Neuron (in vitro differentiated cells): ENCODE data around the gene NTSR1.
"Not testable (repeated sequence)": the region's sequence is repeated elsewhere in the genome, so short reads cannot be mapped to it uniquely, and the experiment has no call there.

Source experiments
- H2AFZ ChIP-seq: one replicate; pipeline ENCODE4 v1.6.1; 2013; ENCODE audit warnings: low read depth, mild to moderate bottlenecking, inconsistent platforms, low read length, moderate library complexity
- H3K27me3 ChIP-seq: one replicate; pipeline ENCODE4 v1.6.1; 2013; ENCODE audit warnings: low read length; ENCODE audit not compliant: insufficient read depth
- H3K36me3 ChIP-seq: one replicate; pipeline ENCODE4 v1.6.1; 2013; ENCODE audit warnings: low read length; ENCODE audit not compliant: insufficient read depth
- H3K4me1 ChIP-seq: one replicate; pipeline ENCODE4 v1.6.1; 2013; ENCODE audit warnings: low read length; ENCODE audit not compliant: insufficient read depth
- H3K4me3 ChIP-seq: 2 replicates; pipeline ENCODE4 v1.5.1; 2013; ENCODE audit warnings: mild to moderate bottlenecking, low read length, moderate library complexity
- H3K9me3 ChIP-seq: one replicate; pipeline ENCODE4 v1.6.1; 2013; ENCODE audit warnings: low read length

NTSR1 gene

GRCh38 chr20:62678553-62678952 is 30.1 kb upstream of the NTSR1 start:
- H3K36me3 ChIP-seq = no peaks in the 10 kb centered on the region
- H3K9me3 ChIP-seq = peaks cover 5% of the 10 kb centered on the region
- peaks cover 4% of the 10 kb centered on the region for H3K27me3 ChIP-seq
- no peak overlapping the region for H3K4me3 ChIP-seq
- no peaks in the 10 kb centered on the region for H3K4me1 ChIP-seq
- H2AFZ ChIP-seq = no peak overlapping the region

- Histone ChIP-seq H3K9me3 (peaks cover 5% of the 10 kb centered on the region), H3K4me1 (no peaks in the 10 kb centered on the region), H2AFZ (no peak overlapping the region), H3K4me3 (no peak overlapping the region), H3K27me3 (peaks cover 4% of the 10 kb centered on the region), H3K36me3 (no peaks in the 10 kb centered on the region)
Observed at GRCh38 chr20:62679978-62680589, 28.6 kb upstream of the NTSR1 start.

DNA sequence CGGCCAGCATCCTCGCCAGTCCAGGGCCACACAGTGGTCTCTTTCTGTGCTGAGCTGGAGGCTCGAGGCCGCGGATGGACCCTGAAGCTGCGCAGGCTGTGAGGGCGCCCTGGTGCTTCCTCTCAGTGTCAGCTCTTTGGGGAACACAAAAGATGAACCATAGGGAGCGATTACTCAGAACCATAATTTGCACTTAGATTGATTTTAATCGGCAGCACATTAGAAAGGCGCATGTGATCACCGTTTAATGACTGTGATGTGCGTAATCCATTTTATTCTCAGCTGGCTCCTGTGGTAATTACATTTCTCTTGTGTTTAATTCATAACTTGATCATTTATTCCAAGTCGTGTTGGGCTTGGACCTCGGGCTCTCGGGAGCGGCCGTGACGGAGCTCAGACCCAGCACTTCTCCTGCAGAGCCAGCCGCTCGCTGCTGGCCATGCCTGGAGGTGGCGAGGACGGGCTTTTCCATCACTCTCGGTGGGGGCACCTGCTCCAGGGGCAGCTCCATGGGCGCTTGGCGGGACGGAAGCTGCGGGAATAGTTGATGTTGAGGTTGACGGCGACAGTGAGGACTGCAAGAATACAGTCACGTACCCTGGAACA is 25.6 kb upstream of the NTSR1 start:
- Histone ChIP-seq H2AFZ (no peak overlapping the region), H3K36me3 (no peaks in the 10 kb centered on the region), H3K4me1 (peaks cover 12% of the 10 kb centered on the region), H3K4me3 (no peak overlapping the region), H3K27me3 (no peaks in the 10 kb centered on the region), H3K9me3 (peaks cover 5% of the 10 kb centered on the region)

- not testable (repeated sequence) for H3K9me3 ChIP-seq, H3K4me3 ChIP-seq, H2AFZ ChIP-seq
Observed at GRCh38 chr20:62683660-62684322, 24.8 kb upstream of the NTSR1 start.

GRCh38 chr20:62684981-62685380 is 23.7 kb upstream of the NTSR1 start:
- H3K4me3 ChIP-seq = no peak overlapping the region
- H3K4me1 ChIP-seq = peaks cover 12% of the 10 kb centered on the region
- H2AFZ ChIP-seq = no peak overlapping the region
- H3K27me3 ChIP-seq = no peaks in the 10 kb centered on the region
- H3K36me3 ChIP-seq = no peaks in the 10 kb centered on the region
- peaks cover 5% of the 10 kb centered on the region for H3K9me3 ChIP-seq

More at GRCh38 chr20:62683660-62684322, 24.8 kb upstream of the NTSR1 start:
- H3K27me3 ChIP-seq, H3K36me3 ChIP-seq: not testable (repeated sequence)
- peaks cover 12% of the 10 kb centered on the region for H3K4me1 ChIP-seq

- Histone ChIP-seq H3K36me3 (no peaks in the 10 kb centered on the region), H3K27me3 (no peaks in the 10 kb centered on the region), H3K4me3 (no peak overlapping the region), H3K4me1 (peaks cover 12% of the 10 kb centered on the region), H2AFZ (no peak overlapping the region), H3K9me3 (peaks cover 5% of the 10 kb centered on the region)
Observed at GRCh38 chr20:62685781-62686555, 22.7 kb upstream of the NTSR1 start.

DNA sequence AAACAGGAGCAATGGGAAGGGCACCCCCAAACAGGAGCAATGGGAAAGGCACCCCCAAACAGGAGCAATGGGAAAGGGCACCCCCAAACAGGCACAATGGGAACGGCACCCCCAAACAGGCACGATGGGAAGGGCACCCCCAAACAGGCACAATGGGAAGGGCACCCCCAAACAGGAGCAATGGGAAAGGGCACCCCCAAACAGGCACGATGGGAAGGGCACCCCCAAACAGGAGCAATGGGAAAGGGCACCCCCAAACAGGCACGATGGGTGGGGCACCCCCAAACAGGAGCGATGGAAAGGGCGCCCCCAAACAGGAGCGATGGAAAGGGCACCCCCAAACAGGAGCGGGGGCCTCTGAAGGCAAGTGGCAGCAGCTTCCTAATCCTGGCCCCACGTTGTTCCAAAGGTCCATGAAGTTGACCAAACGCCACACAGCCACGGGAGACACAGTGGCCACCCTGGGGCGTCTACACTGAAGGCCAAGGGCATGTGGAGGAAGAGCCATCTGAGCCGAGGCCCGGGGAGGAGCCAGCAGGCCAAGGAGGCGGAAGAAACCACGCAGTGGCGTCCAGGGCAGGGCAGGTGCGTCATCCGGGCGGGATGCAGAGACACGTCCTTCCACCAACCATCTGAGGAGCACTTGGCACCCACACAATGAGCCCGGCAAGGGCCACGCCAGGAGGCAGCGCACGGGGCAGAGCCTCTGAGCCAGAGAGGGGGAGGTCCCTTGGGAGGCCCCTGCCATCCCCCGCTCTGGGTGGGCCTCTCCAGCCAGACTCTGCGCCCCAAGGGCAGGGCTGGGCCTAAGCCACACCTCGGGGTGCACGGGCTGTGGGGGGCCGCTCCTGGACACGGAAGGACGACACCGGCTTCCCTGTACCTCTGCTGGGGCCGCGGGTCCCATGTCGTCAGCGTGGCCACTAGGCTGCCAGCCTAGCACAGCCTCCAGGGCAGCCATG is 21.5 kb upstream of the NTSR1 start:
- H3K36me3 ChIP-seq = no peaks in the 10 kb centered on the region

DNA sequence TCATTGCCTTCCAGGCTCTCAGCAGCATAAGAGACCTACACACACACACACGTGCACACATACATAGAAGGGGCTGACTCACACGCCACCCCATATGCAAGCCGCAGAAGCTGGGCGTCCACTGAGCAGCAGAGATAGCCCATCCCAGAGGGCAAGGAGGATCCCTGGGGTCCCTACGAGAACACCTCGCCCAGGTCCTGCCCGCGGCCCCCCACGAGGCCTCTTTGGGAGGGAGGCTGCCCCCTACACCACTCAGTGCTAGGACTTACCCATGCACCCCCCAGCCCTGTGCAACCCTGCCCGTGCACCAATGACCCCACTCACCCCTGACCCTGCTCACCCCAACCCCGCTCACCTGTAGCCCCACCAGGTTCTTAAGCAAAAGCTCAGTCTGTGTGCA is 20.6 kb upstream of the NTSR1 start:
- Histone ChIP-seq H2AFZ (no peak overlapping the region), H3K4me1 (peaks cover 12% of the 10 kb centered on the region), H3K4me3 (no peak overlapping the region), H3K36me3 (no peaks in the 10 kb centered on the region), H3K27me3 (no peaks in the 10 kb centered on the region), H3K9me3 (peaks cover 2% of the 10 kb centered on the region)

More for the DNA sequence above, 21.5 kb upstream of the NTSR1 start:
- Histone ChIP-seq H3K4me1 (peaks cover 12% of the 10 kb centered on the region), H3K9me3 (peaks cover 3% of the 10 kb centered on the region), H3K4me3 (no peak overlapping the region), H2AFZ (no peak overlapping the region), H3K27me3 (no peaks in the 10 kb centered on the region)

GRCh38 chr20:62688855-62689460 is 19.7 kb upstream of the NTSR1 start:
- H3K9me3 ChIP-seq = no peaks in the 10 kb centered on the region
- no peak overlapping the region for H3K4me3 ChIP-seq
- no peaks in the 10 kb centered on the region for H3K27me3 ChIP-seq
- no peaks in the 10 kb centered on the region for H3K36me3 ChIP-seq
- H3K4me1 ChIP-seq = peaks cover 12% of the 10 kb centered on the region
- H2AFZ ChIP-seq = no peak overlapping the region

- Histone ChIP-seq H2AFZ (no peak overlapping the region), H3K4me1 (peaks cover 12% of the 10 kb centered on the region), H3K36me3 (no peaks in the 10 kb centered on the region), H3K9me3 (no peaks in the 10 kb centered on the region), H3K4me3 (no peak overlapping the region), H3K27me3 (no peaks in the 10 kb centered on the region)
Observed at GRCh38 chr20:62689861-62690260, 18.8 kb upstream of the NTSR1 start.

DNA sequence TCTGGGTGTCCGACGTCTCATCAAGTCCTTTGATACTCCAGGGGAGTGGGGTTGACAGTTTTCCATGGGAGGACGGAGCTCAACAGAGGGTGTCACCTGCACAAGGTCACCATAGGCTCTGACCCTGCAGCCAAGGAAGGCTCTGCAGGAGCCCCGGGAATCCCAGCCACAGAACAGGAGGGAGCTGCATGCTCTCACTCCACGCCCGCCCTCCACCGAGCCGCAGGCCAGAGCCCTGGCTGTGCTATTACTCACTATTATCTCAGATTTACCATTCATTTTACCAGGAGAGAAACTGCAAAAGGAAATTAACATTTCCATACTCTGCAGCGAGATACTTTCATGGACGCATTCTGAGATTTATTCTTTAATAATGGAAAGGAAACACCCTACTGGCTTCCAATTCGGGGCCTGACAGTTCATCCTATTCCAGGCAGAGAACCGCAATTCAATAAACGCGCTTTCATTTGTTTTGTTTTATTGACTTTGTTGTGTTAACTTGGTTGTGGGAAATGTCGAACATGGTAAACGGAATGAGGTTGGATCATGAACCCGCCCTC is 18.3 kb upstream of the NTSR1 start:
- Histone ChIP-seq H3K4me3 (no peak overlapping the region), H3K36me3 (no peaks in the 10 kb centered on the region), H3K4me1 (peaks cover 12% of the 10 kb centered on the region), H3K27me3 (no peaks in the 10 kb centered on the region), H2AFZ (no peak overlapping the region), H3K9me3 (no peaks in the 10 kb centered on the region)

- Histone ChIP-seq H2AFZ (no peak overlapping the region), H3K36me3 (no peaks in the 10 kb centered on the region), H3K9me3 (no peaks in the 10 kb centered on the region), H3K27me3 (peaks cover 6% of the 10 kb centered on the region), H3K4me1 (peaks cover 3% of the 10 kb centered on the region), H3K4me3 (no peak overlapping the region)
Observed at GRCh38 chr20:62691487-62691886, 17.1 kb upstream of the NTSR1 start.
